Hepatocyte (in vitro differentiated cells): ENCODE data around the gene IFI6.

Experiments used
- EZH2phosphoT487 ChIP-seq: fragments of 200-600 bp; sonication (generic); IDR thresholded peaks from one replicate; pipeline ENCODE4 v1.6.1; 2018; ENCODE audit warnings: antibody characterized with exemption, mild to moderate bottlenecking, low read depth, moderate library complexity; ENCODE audit not compliant: unreplicated experiment, severe bottlenecking
- TF ChIP-seq, protein P1 (sequence below): fragments of 200-600 bp; sonication (generic); IDR thresholded peaks from 2 replicates; pipeline ENCODE4 v1.5.1; 2016; ENCODE audit warnings: antibody characterized with exemption, mild to moderate bottlenecking; ENCODE audit not compliant: poor library complexity

DNA sequence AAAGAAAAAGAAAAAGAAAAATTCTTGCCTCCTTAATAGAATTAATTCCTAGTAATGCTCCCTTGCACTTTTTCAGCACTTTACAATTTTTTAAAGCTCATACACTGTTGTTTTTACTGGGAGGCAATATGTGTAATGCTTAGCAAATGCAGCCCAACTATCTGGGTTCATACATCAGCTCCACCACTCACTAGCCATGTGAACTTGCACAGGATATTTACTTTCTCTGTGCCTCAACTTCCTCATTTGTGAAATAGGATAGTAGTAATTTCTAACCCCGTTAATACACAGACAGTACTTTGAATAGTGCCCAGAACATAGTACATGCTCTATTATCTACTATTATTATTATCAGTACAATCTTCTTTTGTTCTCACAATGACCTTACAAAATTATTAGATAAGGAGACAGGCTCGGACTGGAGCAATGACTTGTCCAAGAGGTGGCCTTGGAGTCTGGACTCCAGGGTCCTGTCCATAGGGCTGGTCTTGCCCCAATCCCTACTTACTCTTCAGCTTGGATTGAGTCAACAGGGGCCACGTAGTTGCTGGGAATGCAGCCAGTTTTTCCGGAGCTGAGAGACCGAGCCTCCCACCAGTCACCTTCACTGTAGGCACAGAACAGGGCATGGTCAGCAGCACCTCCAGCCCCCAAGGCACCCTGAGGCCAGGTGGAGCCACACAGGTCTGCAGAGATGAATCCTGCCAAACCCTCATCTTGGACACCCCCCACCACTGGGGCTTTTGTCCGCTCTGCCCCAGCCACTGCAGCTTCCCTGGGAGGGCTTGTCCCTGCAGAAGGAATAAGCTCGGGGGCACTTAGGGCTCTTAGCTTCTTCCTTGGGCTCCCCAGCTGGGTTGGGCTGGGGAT is 50.7 kb downstream of the IFI6 start:
- TF ChIP-seq, protein P1, sequence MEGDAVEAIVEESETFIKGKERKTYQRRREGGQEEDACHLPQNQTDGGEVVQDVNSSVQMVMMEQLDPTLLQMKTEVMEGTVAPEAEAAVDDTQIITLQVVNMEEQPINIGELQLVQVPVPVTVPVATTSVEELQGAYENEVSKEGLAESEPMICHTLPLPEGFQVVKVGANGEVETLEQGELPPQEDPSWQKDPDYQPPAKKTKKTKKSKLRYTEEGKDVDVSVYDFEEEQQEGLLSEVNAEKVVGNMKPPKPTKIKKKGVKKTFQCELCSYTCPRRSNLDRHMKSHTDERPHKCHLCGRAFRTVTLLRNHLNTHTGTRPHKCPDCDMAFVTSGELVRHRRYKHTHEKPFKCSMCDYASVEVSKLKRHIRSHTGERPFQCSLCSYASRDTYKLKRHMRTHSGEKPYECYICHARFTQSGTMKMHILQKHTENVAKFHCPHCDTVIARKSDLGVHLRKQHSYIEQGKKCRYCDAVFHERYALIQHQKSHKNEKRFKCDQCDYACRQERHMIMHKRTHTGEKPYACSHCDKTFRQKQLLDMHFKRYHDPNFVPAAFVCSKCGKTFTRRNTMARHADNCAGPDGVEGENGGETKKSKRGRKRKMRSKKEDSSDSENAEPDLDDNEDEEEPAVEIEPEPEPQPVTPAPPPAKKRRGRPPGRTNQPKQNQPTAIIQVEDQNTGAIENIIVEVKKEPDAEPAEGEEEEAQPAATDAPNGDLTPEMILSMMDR, result no peak
- TF ChIP-seq EZH2phosphoT487, result no peak
